ENCODE results near the gene DAD1. TPM values are rescaled to one million over a fixed set of nuclear protein-coding genes. Genes with fewer than 3 reads are reported as not detected.

Gene DAD1
- total RNA-seq (2022; extraction: Qiagen RNA extraction; ENCODE audit: low read depth), result 335 to 371 TPM (median 366 TPM) in 5 replicates

DNA sequence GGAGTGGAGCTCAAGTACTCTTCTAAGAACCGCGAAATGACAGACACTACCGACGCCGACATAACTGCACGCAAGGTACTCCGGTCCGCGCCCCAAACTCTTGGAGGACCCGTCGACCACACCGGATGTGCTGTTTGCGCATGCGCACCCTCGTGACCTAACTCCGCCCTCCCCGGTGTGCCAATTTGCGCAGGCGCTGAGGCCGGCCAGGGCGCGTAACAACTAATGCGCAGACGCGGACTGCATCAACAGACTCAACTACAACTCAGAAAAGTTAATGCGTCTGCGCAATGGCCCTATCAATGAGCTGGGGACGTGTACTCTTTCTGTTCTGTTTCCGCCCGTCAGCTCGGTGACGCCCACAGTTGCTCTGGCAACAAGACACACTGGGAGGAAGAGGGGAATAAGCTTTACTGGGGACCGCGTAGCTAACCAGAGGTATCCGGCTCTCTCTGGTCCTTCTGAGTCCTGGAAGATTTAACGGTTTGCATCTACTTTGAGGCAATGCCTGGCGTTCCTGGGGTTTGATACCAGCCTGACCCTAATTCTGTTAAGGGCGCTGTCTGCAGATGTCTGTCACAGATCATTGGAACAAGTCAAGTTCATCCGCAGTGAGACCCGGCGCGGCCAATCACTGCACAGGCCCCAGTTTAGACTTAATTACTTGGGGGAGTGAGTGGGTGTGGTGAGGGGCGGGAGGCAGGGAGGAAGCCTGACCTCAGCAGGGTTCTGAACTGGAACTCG, at the start of gene DAD1:
DAD1 (minus strand) TSS at position 129 of the 744 bp plus-strand sequence; CDS start at position 62, 67 bp downstream.

DNA sequence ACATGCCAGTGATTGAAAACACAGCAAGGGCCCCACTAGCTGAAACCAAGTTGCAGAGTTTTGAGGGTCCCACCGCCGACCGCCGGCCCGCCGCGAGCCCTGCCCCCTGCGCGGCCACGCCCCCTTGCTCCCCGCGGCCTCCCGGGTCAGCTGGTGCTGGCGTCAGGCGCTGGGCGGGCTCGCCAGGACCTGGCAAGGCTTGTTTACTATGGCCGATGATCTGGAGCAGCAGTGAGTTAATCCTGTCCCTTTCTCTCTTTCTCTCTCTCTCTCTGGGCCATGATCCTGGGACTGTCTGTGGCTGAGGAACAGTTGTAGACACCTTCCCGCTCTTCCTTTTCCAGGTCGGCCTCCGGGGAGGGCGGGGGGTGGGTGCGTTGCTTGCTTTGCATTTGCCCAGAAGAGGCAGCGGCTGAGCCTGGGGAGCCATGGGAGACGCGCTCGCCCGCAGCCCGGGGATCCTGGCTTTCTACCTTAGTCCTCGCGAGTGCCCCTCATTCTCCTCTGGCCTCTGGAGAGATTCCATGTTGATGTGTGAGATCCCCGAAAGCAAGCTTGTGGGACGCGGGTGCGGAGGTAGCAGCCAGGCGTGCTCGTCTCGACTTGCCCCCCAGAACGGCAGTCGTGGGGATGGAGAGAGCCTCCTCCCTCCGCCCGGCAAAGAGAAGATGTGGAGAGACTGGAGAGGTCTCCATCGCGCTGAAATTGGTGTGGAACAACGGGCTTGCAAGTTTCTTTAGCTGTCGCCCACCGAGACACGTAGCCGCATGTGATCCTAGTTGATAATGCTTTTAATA, 9.3 kb upstream of the DAD1 start, which contains the start of gene ABHD4:
ABHD4 (plus strand) TSS at position 202 of the 797 bp plus-strand sequence; CDS start at position 209, 7 bp downstream.

Other genes with a start within 250 kb of the DAD1 start
- gene ABHD4, start 9.1 kb upstream of the DAD1 start, total RNA-seq (2022; extraction: Qiagen RNA extraction; ENCODE audit: low read depth), result 53.9 to 57.4 TPM (median 56.0 TPM) in 5 replicates
- gene OR6J1, start 55.1 kb upstream of the DAD1 start, total RNA-seq (2022; extraction: Qiagen RNA extraction; ENCODE audit: low read depth), result not detected in 5 replicates
- gene OXA1L, start 177.5 kb upstream of the DAD1 start, total RNA-seq (2022; extraction: Qiagen RNA extraction; ENCODE audit: low read depth), result 152 to 169 TPM (median 161 TPM) in 5 replicates
- gene SLC7A7, start 226.2 kb upstream of the DAD1 start, total RNA-seq (2022; extraction: Qiagen RNA extraction; ENCODE audit: low read depth), result 9.8 to 19.1 TPM (median 12.0 TPM) in 5 replicates
- 135 to 197 TPM (median 194 TPM) in 5 replicates for gene MRPL52, start 240.7 kb upstream of the DAD1 start, total RNA-seq (2022; extraction: Qiagen RNA extraction; ENCODE audit: low read depth)
- 0.52 to 1.3 TPM (median 0.75 TPM) in 5 replicates for gene MMP14, start 247.4 kb upstream of the DAD1 start, total RNA-seq (2022; extraction: Qiagen RNA extraction; ENCODE audit: low read depth)

Measured in A549 treated with DMSO at 1 μM for 4 hours (cell line).